A549 (cell line): ENCODE data around the gene BPIFB2. TPM values are rescaled to one million over a fixed set of nuclear protein-coding genes. Genes with fewer than 3 reads are reported as not detected.

ENCODE experiments used
- ATAC-seq, 2 experiments: fragments of 200-7000 bp in 1 of 2; fragments of >200 bp in 1 of 2; cut with Nextera tagmentation in 1 of 2; cut with Tn5 transposase in 1 of 2; 3 replicates each; pipeline versions ENCODE4 v1.8.0 to v1.9.1; 2018 to 2020; ENCODE audit warnings: mild to moderate bottlenecking in 1 of 2, moderate library complexity in 1 of 2
- CTCF ChIA-PET: fragments of 300-600 bp; sonication (Branson Sonifier 250); formaldehyde crosslinking; extraction: SDS; loops from one replicate; lab custom pipeline; 2021; ENCODE audit warnings: antibody characterized with exemption, inconsistent platforms; lab: Yijun Ruan, JAX
- POLR2A ChIA-PET: fragments of 350-600 bp; formaldehyde crosslinking; extraction: SDS; loops from one replicate; lab custom pipeline; 2021; ENCODE audit warnings: antibody characterized with exemption, inconsistent platforms; lab: Yijun Ruan, JAX
- DNase-seq, 2 experiments: peaks; one replicate each; pipeline versions ENCODE4 v3.0.0 to v3.0.0-alpha.2; 2011 to 2016; ENCODE audit warnings: low read depth in 1 of 2, low spot score in 1 of 2
- FAIRE-seq: peaks from 2 replicates; lab custom pipeline; 2011; peaks lifted over from hg19 to GRCh38; lab: Jason Lieb, UNC
- H3K27ac ChIP-seq, 2 experiments: fragments of >200 bp; sonication (Bioruptor Twin); formaldehyde crosslinking; 3 replicates each; pipeline ENCODE4 v1.5.1; 2016 to 2017
- H3K4me1 ChIP-seq: fragments of >200 bp; sonication (Bioruptor Twin); formaldehyde crosslinking; 3 replicates; pipeline ENCODE4 v1.6.1; 2016
- H3K4me2 ChIP-seq: fragments of >200 bp; sonication (Bioruptor Twin); formaldehyde crosslinking; 3 replicates; pipeline ENCODE4 v1.6.1; 2016
- H3K4me3 ChIP-seq: fragments of >200 bp; sonication (Bioruptor Twin); formaldehyde crosslinking; 3 replicates; pipeline ENCODE4 v1.5.1; 2016
- H3K9me3 ChIP-seq: fragments of >200 bp; sonication (Bioruptor Twin); formaldehyde crosslinking; 3 replicates; pipeline ENCODE4 v1.6.1; 2016
- BHLHE40 ChIP-seq: IDR thresholded peaks from 2 replicates; pipeline ENCODE4 v1.6.1; 2012; ENCODE audit warnings: low read depth, low read length, inconsistent platforms
- CEBPB ChIP-seq, 2 experiments: fragments of >200 bp in 1 of 2; sonication (Bioruptor Twin) in 1 of 2; formaldehyde crosslinking in 1 of 2; IDR thresholded peaks; 2 replicates each; pipeline ENCODE4 v1.6.1; 2012 to 2016
- CHD2 ChIP-seq: fragments of 150-350 bp; IDR thresholded peaks from 2 replicates; pipeline ENCODE4 v1.6.1; 2014; ENCODE audit warnings: low read length; ENCODE audit not compliant: partially characterized antibody
- EHMT2 ChIP-seq: fragments of 200-600 bp; sonication (generic); IDR thresholded peaks from 2 replicates; pipeline ENCODE4 v1.6.1; 2016; ENCODE audit warnings: antibody characterized with exemption, low read depth, mild to moderate bottlenecking, moderate library complexity
- FOSL2 ChIP-seq, 2 experiments: fragments of 450-650 bp in 1 of 2; fragments of >200 bp in 1 of 2; sonication (Bioruptor Twin) in 1 of 2; formaldehyde crosslinking; IDR thresholded peaks; 2 replicates each; pipeline versions ENCODE4 v1.5.0 to v1.6.1; 2016 to 2020; ENCODE audit warnings: mild to moderate bottlenecking in 1 of 2, moderate library complexity in 1 of 2
- HEYL ChIP-seq: fragments of 250-450 bp; sonication (Bioruptor Pico); IDR thresholded peaks from 2 replicates; pipeline ENCODE4 v1.8.0; 2021; ENCODE audit warnings: mild to moderate bottlenecking, moderate library complexity
- HOXA7 ChIP-seq: fragments of 250-450 bp; sonication (Bioruptor Pico); IDR thresholded peaks from 2 replicates; pipeline ENCODE4 v1.5.0; 2020; ENCODE audit warnings: mild to moderate bottlenecking, moderate library complexity
- HOXB13 ChIP-seq: fragments of 250-450 bp; sonication (Bioruptor Pico); IDR thresholded peaks from 2 replicates; pipeline ENCODE4 v1.5.0; 2020; ENCODE audit warnings: low read depth, mild to moderate bottlenecking, moderate library complexity
- HOXB5 ChIP-seq: fragments of 250-450 bp; sonication (Bioruptor Pico); IDR thresholded peaks from 2 replicates; pipeline ENCODE4 v1.5.0; 2020; ENCODE audit warnings: mild to moderate bottlenecking, moderate library complexity
- JUNB ChIP-seq: fragments of >200 bp; sonication (Bioruptor Twin); formaldehyde crosslinking; IDR thresholded peaks from 2 replicates; pipeline ENCODE4 v1.6.1; 2016
- MAZ ChIP-seq: fragments of 150-350 bp; IDR thresholded peaks from 2 replicates; pipeline ENCODE4 v1.6.1; 2014; ENCODE audit warnings: antibody characterized with exemption, low read depth, low read length, borderline replicate concordance
- RARB ChIP-seq: fragments of 250-450 bp; sonication (Bioruptor Pico); IDR thresholded peaks from 2 replicates; pipeline ENCODE4 v1.8.0; 2021; ENCODE audit warnings: mild to moderate bottlenecking, moderate library complexity
- RCOR1 ChIP-seq: fragments of 150-350 bp; IDR thresholded peaks from 2 replicates; pipeline ENCODE4 v1.6.1; 2014; ENCODE audit warnings: antibody characterized with exemption, low read length, low read depth
- RFX5 ChIP-seq: fragments of 450-650 bp; IDR thresholded peaks from 2 replicates; pipeline ENCODE4 v1.7.1; 2014; ENCODE audit warnings: antibody characterized with exemption, mild to moderate bottlenecking, moderate library complexity
- SMC3 ChIP-seq: fragments of >200 bp; sonication (Bioruptor Twin); formaldehyde crosslinking; IDR thresholded peaks from 3 replicates; pipeline ENCODE4 v1.6.1; 2018; ENCODE audit warnings: inconsistent platforms
- TFCP2L1 ChIP-seq: fragments of 250-450 bp; sonication (Bioruptor Pico); IDR thresholded peaks from 2 replicates; pipeline ENCODE4 v1.5.0; 2021; ENCODE audit warnings: mild to moderate bottlenecking
- TP53 ChIP-seq: fragments of 250-450 bp; sonication (Bioruptor Pico); IDR thresholded peaks from 2 replicates; pipeline ENCODE4 v1.5.0; 2021; ENCODE audit warnings: mild to moderate bottlenecking, moderate library complexity
- USF2 ChIP-seq: fragments of 450-650 bp; IDR thresholded peaks from 2 replicates; pipeline ENCODE4 v1.6.1; 2014; ENCODE audit warnings: antibody characterized with exemption
- WGBS: methylation state at CpG from one replicate; pipeline ENCODE4 v1.1.6; 2017; ENCODE audit errors: missing lambda C conversion rate; 5-methylcytosine and 5-hydroxymethylcytosine counted together
- polyA plus RNA-seq, 4 experiments: library from polyadenylated mRNA; depleted of rRNA in 3 of 4; stranded (reverse); fragments of >200 nt; fragmentation: RNase III in 1 of 4; extraction: RNeasy Plus Mini Kit Qiagen cat#74134 plus additional on column Dnase treatment in 1 of 4; gene quantifications; 2 replicates in 3 of 4; 3 replicates in 1 of 4; pipeline ENCODE4 v1.2.3, GENCODE V29; 2011 to 2017
- TF ChIP-seq, protein P1 (sequence below): fragments of 200-600 bp; sonication (generic); IDR thresholded peaks from 2 replicates; pipeline ENCODE4 v1.6.1; 2016; ENCODE audit warnings: antibody characterized with exemption, mild to moderate bottlenecking, moderate library complexity
- TF ChIP-seq, protein P2 (sequence below): fragments of >200 bp; sonication (Bioruptor Twin); formaldehyde crosslinking; IDR thresholded peaks from 3 replicates; pipeline ENCODE4 v1.5.1; 2016
- TF ChIP-seq, protein P3 (sequence below): fragments of >200 bp; sonication (Bioruptor Twin); formaldehyde crosslinking; IDR thresholded peaks from 2 replicates; pipeline ENCODE4 v1.6.1; 2016

Gene BPIFB2
- polyA plus RNA-seq, 2 of the 4 experiments (the other 2 are of a cell fraction): not detected

DNA sequence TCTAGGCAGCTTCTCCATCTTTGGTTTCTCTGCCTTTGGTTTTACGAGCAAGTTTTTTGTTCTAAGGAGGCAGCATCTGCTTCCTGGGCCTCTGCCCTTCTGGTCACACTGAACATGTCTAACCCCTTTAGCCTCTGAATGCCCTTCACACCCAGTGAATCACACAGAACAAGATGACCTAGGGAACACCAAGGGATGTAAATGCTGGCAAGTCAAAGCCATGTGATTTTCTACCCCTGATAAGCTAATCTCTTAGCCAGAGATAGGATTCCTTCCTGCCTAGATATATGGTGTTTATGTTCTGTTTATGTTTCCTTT, 16.7 kb downstream of the BPIFB2 start:
- Histone ChIP-seq H3K27ac (no peak overlapping the region), H3K4me1 (no peaks in the 10 kb centered on the region), H3K9me3 (no peaks in the 10 kb centered on the region), H3K4me2 (no peak overlapping the region), H3K4me3 (no peak overlapping the region)
- TF ChIP-seq SMC3 (no peak), MAZ (no peak), TFCP2L1 (CRISPR knock-in tag) (no peak), HEYL (CRISPR knock-in tag) (no peak), RCOR1 (no peak)
- TF ChIP-seq, protein P1, sequence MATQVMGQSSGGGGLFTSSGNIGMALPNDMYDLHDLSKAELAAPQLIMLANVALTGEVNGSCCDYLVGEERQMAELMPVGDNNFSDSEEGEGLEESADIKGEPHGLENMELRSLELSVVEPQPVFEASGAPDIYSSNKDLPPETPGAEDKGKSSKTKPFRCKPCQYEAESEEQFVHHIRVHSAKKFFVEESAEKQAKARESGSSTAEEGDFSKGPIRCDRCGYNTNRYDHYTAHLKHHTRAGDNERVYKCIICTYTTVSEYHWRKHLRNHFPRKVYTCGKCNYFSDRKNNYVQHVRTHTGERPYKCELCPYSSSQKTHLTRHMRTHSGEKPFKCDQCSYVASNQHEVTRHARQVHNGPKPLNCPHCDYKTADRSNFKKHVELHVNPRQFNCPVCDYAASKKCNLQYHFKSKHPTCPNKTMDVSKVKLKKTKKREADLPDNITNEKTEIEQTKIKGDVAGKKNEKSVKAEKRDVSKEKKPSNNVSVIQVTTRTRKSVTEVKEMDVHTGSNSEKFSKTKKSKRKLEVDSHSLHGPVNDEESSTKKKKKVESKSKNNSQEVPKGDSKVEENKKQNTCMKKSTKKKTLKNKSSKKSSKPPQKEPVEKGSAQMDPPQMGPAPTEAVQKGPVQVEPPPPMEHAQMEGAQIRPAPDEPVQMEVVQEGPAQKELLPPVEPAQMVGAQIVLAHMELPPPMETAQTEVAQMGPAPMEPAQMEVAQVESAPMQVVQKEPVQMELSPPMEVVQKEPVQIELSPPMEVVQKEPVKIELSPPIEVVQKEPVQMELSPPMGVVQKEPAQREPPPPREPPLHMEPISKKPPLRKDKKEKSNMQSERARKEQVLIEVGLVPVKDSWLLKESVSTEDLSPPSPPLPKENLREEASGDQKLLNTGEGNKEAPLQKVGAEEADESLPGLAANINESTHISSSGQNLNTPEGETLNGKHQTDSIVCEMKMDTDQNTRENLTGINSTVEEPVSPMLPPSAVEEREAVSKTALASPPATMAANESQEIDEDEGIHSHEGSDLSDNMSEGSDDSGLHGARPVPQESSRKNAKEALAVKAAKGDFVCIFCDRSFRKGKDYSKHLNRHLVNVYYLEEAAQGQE: no peak
- FAIRE-seq (no peak), ATAC-seq (no peak), DNase-seq (no peak)
- POLR2A ChIA-PET: interaction anchor here (0.5 kb wide), 1 partner anchor 959 kb away, joined by 3 read pairs; no protein-coding TSS in a partner anchor
- WGBS: 16% methylated on average over 1 of the region's 1 CpG
- CTCF ChIA-PET: no interaction called here

GRCh38 chr20:33024609-33025317, 17.3 kb downstream of the BPIFB2 start:
- H3K4me2 ChIP-seq: no peak overlapping the region
- WGBS: 4% methylated on average over 5 of the region's 5 CpGs
- POLR2A ChIA-PET: interaction anchor here (0.5 kb wide), 1 partner anchor 959 kb away, joined by 3 read pairs; no protein-coding TSS in a partner anchor
- no peak overlapping the region for H3K27ac ChIP-seq
- FAIRE-seq: no peak
- H3K4me1 ChIP-seq: no peaks in the 10 kb centered on the region
- CTCF ChIA-PET: no interaction called here
- ATAC-seq: no peak
- TF ChIP-seq, protein P2, sequence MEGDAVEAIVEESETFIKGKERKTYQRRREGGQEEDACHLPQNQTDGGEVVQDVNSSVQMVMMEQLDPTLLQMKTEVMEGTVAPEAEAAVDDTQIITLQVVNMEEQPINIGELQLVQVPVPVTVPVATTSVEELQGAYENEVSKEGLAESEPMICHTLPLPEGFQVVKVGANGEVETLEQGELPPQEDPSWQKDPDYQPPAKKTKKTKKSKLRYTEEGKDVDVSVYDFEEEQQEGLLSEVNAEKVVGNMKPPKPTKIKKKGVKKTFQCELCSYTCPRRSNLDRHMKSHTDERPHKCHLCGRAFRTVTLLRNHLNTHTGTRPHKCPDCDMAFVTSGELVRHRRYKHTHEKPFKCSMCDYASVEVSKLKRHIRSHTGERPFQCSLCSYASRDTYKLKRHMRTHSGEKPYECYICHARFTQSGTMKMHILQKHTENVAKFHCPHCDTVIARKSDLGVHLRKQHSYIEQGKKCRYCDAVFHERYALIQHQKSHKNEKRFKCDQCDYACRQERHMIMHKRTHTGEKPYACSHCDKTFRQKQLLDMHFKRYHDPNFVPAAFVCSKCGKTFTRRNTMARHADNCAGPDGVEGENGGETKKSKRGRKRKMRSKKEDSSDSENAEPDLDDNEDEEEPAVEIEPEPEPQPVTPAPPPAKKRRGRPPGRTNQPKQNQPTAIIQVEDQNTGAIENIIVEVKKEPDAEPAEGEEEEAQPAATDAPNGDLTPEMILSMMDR: no peak
- TF ChIP-seq RFX5: no peak
- no peak for TF ChIP-seq FOSL2 (IDR thresholded peaks at IDR 0.05)
- no peak for TF ChIP-seq FOSL2 (CRISPR knock-in tag; IDR thresholded peaks at IDR 0.05)
- no peak for TF ChIP-seq USF2
- no peak for TF ChIP-seq RARB
- TF ChIP-seq TP53: no peak
- no peak for TF ChIP-seq HOXB13 (CRISPR knock-in tag)
- TF ChIP-seq JUNB: no peak
- no peak for TF ChIP-seq EHMT2
- no peak for TF ChIP-seq CEBPB (IDR thresholded peaks at IDR 0.05)
- no peak for TF ChIP-seq HOXA7 (CRISPR knock-in tag)
- no peak for TF ChIP-seq BHLHE40
- TF ChIP-seq, protein P3, sequence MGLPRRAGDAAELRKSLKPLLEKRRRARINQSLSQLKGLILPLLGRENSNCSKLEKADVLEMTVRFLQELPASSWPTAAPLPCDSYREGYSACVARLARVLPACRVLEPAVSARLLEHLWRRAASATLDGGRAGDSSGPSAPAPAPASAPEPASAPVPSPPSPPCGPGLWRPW: no peak
- no peak for TF ChIP-seq HOXB5
- no peak for TF ChIP-seq CHD2
- H3K9me3 ChIP-seq: no peaks in the 10 kb centered on the region
- no peak overlapping the region for H3K4me3 ChIP-seq
- DNase-seq: no peak
